AG08395 (cell line): ENCODE measurements around the gene SLU7.

Source experiments
- DNase-seq: peaks from one replicate; pipeline ENCODE4 v3.0.0; 2012; ENCODE audit warnings: mixed read lengths, low spot score

Gene SLU7

GRCh38 chr5:160418561-160419457, at the start of gene SLU7:
Gene SLU7, minus strand, starts transcription at chr5:160419081. Its CDS starts 3,787 bp downstream, at chr5:160415294.
- peak; percentile 98 for DNase-seq

- no peak for DNase-seq
These were observed 49.6 kb upstream of the SLU7 start for GRCh38 chr5:160468363-160468975.

GRCh38 chr5:160467555-160468362, 48.9 kb upstream of the SLU7 start:
- DNase-seq: peak; percentile 67

- DNase-seq: no peak
These were observed 48.1 kb upstream of the SLU7 start for GRCh38 chr5:160466889-160467554.

GRCh38 chr5:160466116-160466515, 47.2 kb upstream of the SLU7 start:
- DNase-seq: no peak

- DNase-seq: no peak
These were observed 45.6 kb upstream of the SLU7 start for GRCh38 chr5:160464466-160464797.

GRCh38 chr5:160463740-160464465, 45.0 kb upstream of the SLU7 start:
- DNase-seq: peak; percentile 46

GRCh38 chr5:160463227-160463626, 44.3 kb upstream of the SLU7 start:
- DNase-seq: no peak

- no peak for DNase-seq
These were observed 43.3 kb upstream of the SLU7 start for GRCh38 chr5:160462167-160462566.

- no peak for DNase-seq
These were observed 42.5 kb upstream of the SLU7 start for GRCh38 chr5:160461378-160461777.

- DNase-seq: peak; percentile 47
These were observed 41.6 kb upstream of the SLU7 start for GRCh38 chr5:160460377-160461049.

- no peak for DNase-seq
These were observed 40.2 kb upstream of the SLU7 start for GRCh38 chr5:160458806-160459800.

GRCh38 chr5:160457252-160457651, 38.4 kb upstream of the SLU7 start:
- DNase-seq: no peak

- DNase-seq: no peak
These were observed 37.7 kb upstream of the SLU7 start for GRCh38 chr5:160456480-160457177.

- no peak for DNase-seq
These were observed 36.7 kb upstream of the SLU7 start for GRCh38 chr5:160455600-160455999.

GRCh38 chr5:160453751-160454150, 34.9 kb upstream of the SLU7 start:
- no peak for DNase-seq

GRCh38 chr5:160452795-160453194, 33.9 kb upstream of the SLU7 start:
- DNase-seq: no peak

GRCh38 chr5:160452036-160452435, 33.2 kb upstream of the SLU7 start:
- no peak for DNase-seq

- DNase-seq: no peak
These were observed 32.4 kb upstream of the SLU7 start for GRCh38 chr5:160451281-160451680.
